GM21717 (cell line): ENCODE measurements around the gene CARD14.

Experiments
- ATAC-seq: cut with Tn5 transposase; IDR thresholded peaks from one replicate; pipeline ENCODE4 v1.9.1; 2021; ENCODE audit warnings: mild to moderate bottlenecking, moderate library complexity; ENCODE audit not compliant: unreplicated experiment

Gene CARD14

DNA sequence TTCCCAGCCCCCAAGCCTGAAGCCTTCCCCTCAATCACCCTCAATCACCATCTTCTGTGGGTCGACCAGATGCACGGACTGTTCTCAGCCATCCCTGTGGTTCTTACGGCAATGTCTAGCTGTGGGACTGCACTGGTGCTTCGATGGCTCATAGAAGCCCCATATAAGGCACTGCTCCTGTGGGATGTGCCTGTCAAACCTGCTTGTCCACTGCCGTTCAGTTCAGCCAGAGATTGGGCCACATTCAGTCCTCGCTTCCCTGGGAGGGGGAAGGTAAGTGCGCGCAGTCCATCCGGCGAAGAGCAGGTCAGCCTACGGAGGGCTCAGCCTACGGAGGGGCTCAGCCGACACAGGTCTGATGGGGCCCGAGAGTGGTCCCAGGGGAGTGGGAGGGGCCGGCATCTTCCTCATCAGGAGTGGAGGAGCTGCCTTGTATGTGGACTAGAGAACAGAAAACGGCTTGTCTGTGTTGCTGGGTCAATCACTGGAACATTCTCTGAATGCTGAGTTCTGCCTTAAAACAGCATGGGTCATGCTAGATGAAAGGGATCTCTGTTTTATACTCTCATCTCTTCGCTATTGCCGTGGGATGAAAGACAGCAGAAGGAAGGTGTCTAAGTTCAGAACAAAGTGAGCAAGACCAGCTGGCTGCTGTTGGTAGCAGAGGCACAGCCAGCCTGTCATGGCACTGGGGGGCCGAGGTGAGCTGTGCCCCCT is at the start of gene CARD14:
Gene CARD14, plus strand, starts transcription at position 247 of the 717 bp plus-strand sequence. CDS start 11,409 bp downstream, outside the sequence.
- ATAC-seq, result no peak

- ATAC-seq, result no peak
Measured at GRCh38 chr17:80122026-80122575, 47.7 kb upstream of the CARD14 start.

- ATAC-seq, result no peak
Measured at GRCh38 chr17:80122926-80123505, 46.8 kb upstream of the CARD14 start.

GRCh38 chr17:80123791-80124190 is 46.0 kb upstream of the CARD14 start:
- no peak for ATAC-seq

GRCh38 chr17:80124351-80124981 is 45.4 kb upstream of the CARD14 start:
- no peak for ATAC-seq

GRCh38 chr17:80125656-80126448 is 44.0 kb upstream of the CARD14 start:
- no peak for ATAC-seq

GRCh38 chr17:80126449-80126715 is 43.4 kb upstream of the CARD14 start:
- no peak for ATAC-seq

- ATAC-seq, result no peak
Measured at GRCh38 chr17:80129006-80129565, 40.7 kb upstream of the CARD14 start.

- ATAC-seq, result no peak
Measured at GRCh38 chr17:80130992-80131391, 38.8 kb upstream of the CARD14 start.

GRCh38 chr17:80132906-80133625 is 36.8 kb upstream of the CARD14 start:
- no peak for ATAC-seq

DNA sequence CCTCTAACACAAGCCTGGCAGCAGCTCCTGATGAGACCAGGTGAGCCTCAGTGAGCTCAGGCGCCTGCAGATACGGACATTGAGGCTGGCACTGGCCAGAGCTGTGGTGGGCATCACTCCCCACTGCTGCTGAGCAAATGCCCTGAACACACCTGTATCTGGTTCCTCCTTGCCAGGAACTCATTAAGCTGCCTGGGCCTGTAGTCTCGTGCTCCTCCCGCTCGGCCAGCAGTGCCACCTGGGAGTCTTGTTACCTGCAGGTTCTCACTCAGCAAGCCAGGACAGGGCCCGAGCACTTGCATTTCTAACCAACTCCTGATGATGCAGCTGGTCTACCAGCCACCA is 36.2 kb upstream of the CARD14 start:
- no peak for ATAC-seq

GRCh38 chr17:80137131-80137530 is 32.7 kb upstream of the CARD14 start:
- ATAC-seq, result no peak

GRCh38 chr17:80138856-80139426 is 30.9 kb upstream of the CARD14 start:
- no peak for ATAC-seq

DNA sequence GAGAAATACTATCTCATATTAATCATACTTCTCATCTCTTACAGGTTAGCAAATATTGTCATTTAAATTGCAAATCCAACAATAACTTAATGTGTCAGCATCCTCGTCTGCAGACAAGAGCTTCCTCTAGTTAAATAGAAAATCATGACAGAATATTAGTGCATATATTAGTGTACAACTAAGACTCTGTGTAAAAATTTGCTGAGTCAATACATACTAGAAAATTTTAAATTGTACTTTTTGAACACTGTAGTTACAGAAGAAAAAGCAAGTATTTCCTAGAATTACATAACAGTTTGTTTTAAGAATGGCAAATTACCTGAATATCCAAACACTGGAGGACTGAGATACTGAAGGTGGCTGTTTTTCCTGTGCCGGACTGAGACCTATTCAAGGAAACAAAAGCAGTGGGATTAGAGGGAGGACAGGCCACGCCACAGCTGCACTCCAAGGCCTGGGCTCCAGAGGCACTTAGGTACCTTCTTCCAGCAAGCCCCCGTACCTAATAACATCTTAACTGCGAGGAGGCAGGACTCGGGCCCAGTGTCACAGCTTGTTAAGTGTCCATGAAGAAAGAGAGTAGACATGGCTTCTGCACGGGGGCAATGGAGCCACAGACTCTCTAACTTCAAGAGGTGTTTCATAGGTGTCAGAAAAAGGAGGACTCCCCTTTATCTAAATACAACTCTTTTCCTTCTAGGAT is 28.2 kb upstream of the CARD14 start:
- no peak for ATAC-seq

- no peak for ATAC-seq
Measured at GRCh38 chr17:80142929-80143328, 26.9 kb upstream of the CARD14 start.

DNA sequence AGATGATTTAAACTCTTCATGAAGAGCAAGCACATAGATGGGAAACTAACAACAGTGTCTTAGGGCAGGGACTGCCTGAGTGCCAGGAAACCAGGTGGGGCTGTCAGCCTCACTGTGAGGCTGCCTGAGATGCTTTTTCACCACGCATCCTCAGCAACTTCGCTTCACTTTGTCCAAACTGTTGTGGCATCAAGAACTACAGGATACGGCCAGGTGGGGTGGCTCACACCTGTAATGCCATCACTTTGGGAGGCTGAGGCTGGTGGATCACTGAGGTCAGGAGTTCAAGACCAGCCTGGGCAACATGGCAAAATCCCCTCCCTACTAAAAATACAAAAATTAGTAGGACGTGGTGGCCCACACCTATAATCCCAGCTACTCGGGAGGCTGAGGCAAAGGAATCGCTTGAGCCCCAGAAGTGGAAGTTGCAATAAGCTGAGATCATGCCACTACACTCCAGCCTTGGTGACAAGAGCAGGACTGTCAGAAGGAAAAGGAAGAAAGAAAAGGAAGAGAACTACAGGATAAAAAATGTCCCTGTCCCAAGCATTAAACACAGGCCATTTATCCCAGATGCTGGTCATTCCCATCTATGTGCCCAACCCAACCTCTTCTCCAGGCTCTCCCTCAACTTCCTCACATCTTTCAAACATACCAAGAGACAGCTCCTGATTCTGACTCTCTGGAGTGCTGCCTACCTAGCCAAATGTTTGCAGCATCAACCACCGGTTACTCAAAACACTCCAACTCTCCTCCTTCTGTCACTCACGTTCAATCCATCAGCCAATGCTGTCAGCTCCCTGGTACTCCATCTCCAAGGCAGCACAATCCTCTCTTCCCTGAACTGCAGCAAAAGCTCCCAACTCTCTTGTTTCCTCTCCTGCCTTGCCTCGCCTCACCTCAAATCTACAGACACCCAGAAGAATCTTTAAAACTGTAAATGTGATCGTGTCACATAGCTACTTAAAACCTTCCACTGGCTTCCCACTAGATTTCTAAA is 24.5 kb upstream of the CARD14 start:
- ATAC-seq, result no peak

GRCh38 chr17:80146121-80147034 is 23.5 kb upstream of the CARD14 start:
- peak; percentile 12 for ATAC-seq
